OCI-LY7 (cell line): ENCODE data around the gene VMAC.

ENCODE experiments used
- CTCF ChIP-seq: fragments of 200-600 bp; sonication (generic); conservative IDR thresholded peaks from 2 replicates; pipeline ENCODE4 v1.5.1; 2014; ENCODE audit warnings: mild to moderate bottlenecking, antibody characterized with exemption, low read length, moderate library complexity, mixed read lengths
- EZH2phosphoT487 ChIP-seq: fragments of 200-600 bp; sonication (generic); IDR thresholded peaks from 2 replicates; pipeline ENCODE4 v1.6.1; 2018; ENCODE audit warnings: low read depth, borderline replicate concordance, mild to moderate bottlenecking, mixed run types, antibody characterized with exemption, low read length, moderate library complexity, mixed read lengths

- no peak for TF ChIP-seq CTCF
- no peak for TF ChIP-seq EZH2phosphoT487
Observed at GRCh38 chr19:5881543-5882299, 23.0 kb upstream of the VMAC start.
